PC-3 (cell line): Measurements from ENCODE around the gene TIRAP.

ENCODE experiments used
- CTCF ChIP-seq: fragments of 300-600 bp; sonication (generic); conservative IDR thresholded peaks from 2 replicates; pipeline ENCODE4 v1.5.1; 2017; ENCODE audit warnings: antibody characterized with exemption, low read depth, mild to moderate bottlenecking, low read length
- EZH2 ChIP-seq: fragments of 300-600 bp; sonication (generic); IDR thresholded peaks from one replicate; pipeline ENCODE4 v1.6.1; 2017; ENCODE audit warnings: antibody characterized with exemption, mild to moderate bottlenecking, low read length; ENCODE audit not compliant: unreplicated experiment

GRCh38 chr11:126311401-126312291 is 28.8 kb downstream of the TIRAP start:
- TF ChIP-seq EZH2 (no peak), CTCF (no peak)
